Activated gamma-delta T cell treated with anti-CD3 and anti-CD28 coated beads, Interleukin-2, amount 50 U/mL, for 16 hours (primary cell): ENCODE results near the gene TEAD1.

ENCODE experiments used
- DNase-seq: peaks from one replicate; pipeline ENCODE4 v3.0.0-alpha.2; 2020; ENCODE audit warnings: low read depth

Gene TEAD1

GRCh38 chr11:12986194-12986898 lies 312.1 kb downstream of the TEAD1 start:
- DNase-seq, result no peak

GRCh38 chr11:12989428-12990161 lies 315.4 kb downstream of the TEAD1 start:
- DNase-seq, result no peak

- no peak for DNase-seq
Measured at GRCh38 chr11:12990162-12990480, 315.9 kb downstream of the TEAD1 start.

GRCh38 chr11:12991426-12991825 lies 317.2 kb downstream of the TEAD1 start:
- DNase-seq, result no peak

- DNase-seq, result no peak
Measured at GRCh38 chr11:12993626-12994025, 319.4 kb downstream of the TEAD1 start.
